Lower lobe of right lung (tissue), 2 donors: ENCODE results near the gene SCP2. TPM values are rescaled to one million over a fixed set of nuclear protein-coding genes. Genes with fewer than 3 reads are reported as not detected.

ENCODE experiments used
- ATAC-seq, 2 donors: fragments of 200-7000 bp; cut with Tn5 transposase; one replicate each; pipeline ENCODE4 v1.9.1; 2020 to 2022; ENCODE audit warnings: mild to moderate bottlenecking in 2 of 2, moderate library complexity in 2 of 2
- DNase-seq: peaks from one replicate; pipeline ENCODE4 v3.0.0-alpha.2; 2020
- H3K27ac ChIP-seq: fragments of 200-600 bp; one replicate; pipeline ENCODE4 v1.8.0; 2022
- H3K27me3 ChIP-seq: fragments of 200-600 bp; one replicate; pipeline ENCODE4 v1.8.0; 2022; ENCODE audit warnings: low read depth
- H3K36me3 ChIP-seq: fragments of 200-600 bp; one replicate; pipeline ENCODE4 v1.8.0; 2022; ENCODE audit warnings: mild to moderate bottlenecking
- H3K4me1 ChIP-seq: fragments of 200-600 bp; one replicate; pipeline ENCODE4 v1.8.0; 2022
- H3K4me3 ChIP-seq: fragments of 200-600 bp; one replicate; pipeline ENCODE4 v1.8.0; 2022; ENCODE audit warnings: mild to moderate bottlenecking
- H3K9me3 ChIP-seq: fragments of 200-600 bp; one replicate; pipeline ENCODE4 v1.8.0; 2022
- CTCF ChIP-seq: fragments of 200-600 bp; IDR thresholded peaks from one replicate; pipeline ENCODE4 v1.8.0; 2022; ENCODE audit warnings: antibody characterized with exemption, mild to moderate bottlenecking
- intact Hi-C: fragments of 100-400 bp; cut with DNase I; formaldehyde crosslinking; loops from one replicate; pipeline ENCODE4 v1.11.0; 2022
- total RNA-seq: library from RNA; stranded (reverse); fragmentation: NEBNext Ultra II Directional; extraction: Animal tissue kit (Norgen Biotek cat#: 25700); gene quantifications from one replicate; pipeline ENCODE4 v1.2.1, GENCODE V29; 2021
- donor health status: DM: no; HTN: yes; CAD: no; lungs with severe emphysema.

SCP2 gene
- total RNA-seq, 1 donor from 2014 or later = 148 TPM

DNA sequence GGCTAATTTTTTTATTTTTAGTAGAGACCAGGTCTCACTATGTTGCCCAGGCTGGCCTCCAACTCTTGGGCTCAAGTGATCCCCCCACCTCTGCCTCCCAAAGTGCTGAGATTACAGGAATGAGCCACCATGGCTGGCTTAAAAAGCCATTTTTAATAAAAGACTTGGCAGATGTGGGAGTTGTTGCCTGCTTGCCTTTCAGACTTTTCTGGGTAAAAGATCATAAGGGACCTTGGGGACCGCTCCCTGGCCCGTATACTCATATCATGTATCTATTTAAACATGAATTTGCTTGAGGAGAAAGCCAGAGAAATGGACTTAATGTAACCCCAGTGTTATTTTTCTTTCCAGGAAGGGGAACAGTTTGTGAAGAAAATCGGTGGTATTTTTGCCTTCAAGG is 111.5 kb downstream of the SCP2 start:
- no peak overlapping the region for H3K4me3 ChIP-seq
- no peaks in the 10 kb centered on the region for H3K9me3 ChIP-seq
- TF ChIP-seq CTCF = no peak
- H3K27ac ChIP-seq = no peak overlapping the region
- no peaks in the 10 kb centered on the region for H3K4me1 ChIP-seq
- peaks cover 38% of the 10 kb centered on the region for H3K36me3 ChIP-seq
- intact Hi-C loops = no loop called here
- H3K27me3 ChIP-seq = no peaks in the 10 kb centered on the region
- ATAC-seq (no peak), DNase-seq (no peak)

- no peaks in the 10 kb centered on the region for H3K27me3 ChIP-seq
- no peak for TF ChIP-seq CTCF
- no peak overlapping the region for H3K4me3 ChIP-seq
- no peaks in the 10 kb centered on the region for H3K9me3 ChIP-seq
- H3K4me1 ChIP-seq = no peaks in the 10 kb centered on the region
- ATAC-seq (no peak), DNase-seq (no peak)
- no peak overlapping the region for H3K27ac ChIP-seq
- peaks cover 42% of the 10 kb centered on the region for H3K36me3 ChIP-seq
- intact Hi-C loops = no loop called here
Measured at GRCh38 chr1:53043271-53043670, 116.2 kb downstream of the SCP2 start.

GRCh38 chr1:53044926-53045325 is 117.8 kb downstream of the SCP2 start:
- H3K9me3 ChIP-seq = no peaks in the 10 kb centered on the region
- no peak overlapping the region for H3K4me3 ChIP-seq
- H3K36me3 ChIP-seq = peaks cover 35% of the 10 kb centered on the region
- TF ChIP-seq CTCF = no peak
- H3K4me1 ChIP-seq = no peaks in the 10 kb centered on the region
- no peak for DNase-seq
- H3K27me3 ChIP-seq = no peaks in the 10 kb centered on the region
- no peak overlapping the region for H3K27ac ChIP-seq
- no peak for ATAC-seq
- intact Hi-C loops = no loop called here

- H3K27ac ChIP-seq = no peak overlapping the region
- no peak for ATAC-seq
Measured at GRCh38 chr1:53046930-53047329, 119.9 kb downstream of the SCP2 start.

GRCh38 chr1:53047737-53048736 is 121.0 kb downstream of the SCP2 start:
- Histone ChIP-seq H3K27ac (no peak overlapping the region), H3K36me3 (peaks cover 42% of the 10 kb centered on the region), H3K4me3 (no peak overlapping the region), H3K9me3 (no peaks in the 10 kb centered on the region), H3K4me1 (no peaks in the 10 kb centered on the region), H3K27me3 (no peaks in the 10 kb centered on the region)
- DNase-seq (no peak), ATAC-seq (no peak)
- TF ChIP-seq CTCF = no peak
- intact Hi-C loops = no loop called here

More at GRCh38 chr1:53046930-53047329, 119.9 kb downstream of the SCP2 start:
- intact Hi-C loops = no loop called here
- no peak for TF ChIP-seq CTCF
- Histone ChIP-seq H3K9me3 (no peaks in the 10 kb centered on the region), H3K36me3 (peaks cover 31% of the 10 kb centered on the region), H3K4me3 (no peak overlapping the region), H3K27me3 (no peaks in the 10 kb centered on the region), H3K4me1 (no peaks in the 10 kb centered on the region)
- no peak for DNase-seq
